HepG2 (cell line): ENCODE measurements around the gene PLD3. TPM values are rescaled to one million over a fixed set of nuclear protein-coding genes. Genes with fewer than 3 reads are reported as not detected.

Experiments used
- AGO2 ChIP-seq: fragments of 200-400 bp; formaldehyde crosslinking; optimal IDR thresholded peaks from 2 replicates; pipeline ENCODE3; 2017; ENCODE audit warnings: mild to moderate bottlenecking, low read depth, low read length, moderate library complexity
- BHLHE40 ChIP-seq: IDR thresholded peaks from 2 replicates; pipeline ENCODE4 v1.6.1; 2011; ENCODE audit warnings: low read length, improper control_type of control experiment
- CENPT ChIP-seq: sonication (generic); formaldehyde crosslinking; IDR thresholded peaks from 2 replicates; pipeline ENCODE4 v1.8.0; 2022; ENCODE audit warnings: low read depth, mild to moderate bottlenecking, moderate library complexity, missing genetic modification reagents
- FOXO4 ChIP-seq: sonication (generic); formaldehyde crosslinking; conservative IDR thresholded peaks from 2 replicates; pipeline ENCODE4 v1.8.1; 2023; ENCODE audit warnings: missing genetic modification reagents
- HMG20A ChIP-seq: IDR thresholded peaks from 2 replicates; pipeline ENCODE4 v1.6.1; 2016; ENCODE audit warnings: borderline replicate concordance
- NCOA2 ChIP-seq: sonication (generic); formaldehyde crosslinking; IDR thresholded peaks from 2 replicates; pipeline ENCODE4 v1.8.0; 2022; ENCODE audit warnings: inconsistent platforms
- RFXANK ChIP-seq: IDR thresholded peaks from 2 replicates; pipeline ENCODE4 v1.6.1; 2016
- SCMH1 ChIP-seq: sonication (generic); formaldehyde crosslinking; IDR thresholded peaks from 2 replicates; pipeline ENCODE4 v1.9.0; 2021; ENCODE audit warnings: missing genetic modification reagents, mild to moderate bottlenecking, borderline replicate concordance
- STAT6 ChIP-seq: sonication (generic); formaldehyde crosslinking; IDR thresholded peaks from 2 replicates; pipeline ENCODE4 v1.4.0; 2020; ENCODE audit warnings: missing genetic modification reagents, mild to moderate bottlenecking, borderline replicate concordance
- SUZ12 ChIP-seq: fragments of 150-350 bp; IDR thresholded peaks from 2 replicates; pipeline ENCODE4 v1.6.1; 2014; ENCODE audit warnings: low read depth, low read length
- TBX2 ChIP-seq: sonication (generic); formaldehyde crosslinking; IDR thresholded peaks from 2 replicates; pipeline ENCODE4 v1.5.0; 2020; ENCODE audit warnings: missing genetic modification reagents, mild to moderate bottlenecking, borderline replicate concordance
- ZFP37 ChIP-seq: sonication (generic); formaldehyde crosslinking; IDR thresholded peaks from 2 replicates; pipeline ENCODE4 v1.4.0; 2020; ENCODE audit warnings: missing genetic modification reagents, borderline replicate concordance
- ZFP90 ChIP-seq: sonication (generic); formaldehyde crosslinking; IDR thresholded peaks from 2 replicates; pipeline ENCODE4 v1.8.0; 2022; ENCODE audit warnings: missing genetic modification reagents, mild to moderate bottlenecking, inconsistent platforms, borderline replicate concordance
- ZHX1 ChIP-seq: sonication (generic); formaldehyde crosslinking; IDR thresholded peaks from 2 replicates; pipeline ENCODE4 v1.8.1; 2022; ENCODE audit warnings: low read depth, mild to moderate bottlenecking, missing genetic modification reagents
- ZNF10 ChIP-seq: sonication (generic); formaldehyde crosslinking; IDR thresholded peaks from 2 replicates; pipeline ENCODE4 v1.4.0; 2020; ENCODE audit warnings: mild to moderate bottlenecking, low read depth, missing genetic modification reagents, borderline replicate concordance
- ZNF101 ChIP-seq: sonication (generic); formaldehyde crosslinking; IDR thresholded peaks from 2 replicates; pipeline ENCODE4 v1.4.0; 2020; ENCODE audit warnings: mild to moderate bottlenecking, low read depth, missing genetic modification reagents, borderline replicate concordance
- ZNF138 ChIP-seq: sonication (generic); formaldehyde crosslinking; IDR thresholded peaks from 2 replicates; pipeline ENCODE4 v1.5.0; 2020; ENCODE audit warnings: mild to moderate bottlenecking, low read depth, missing genetic modification reagents
- ZNF205 ChIP-seq: IDR thresholded peaks from 2 replicates; pipeline ENCODE4 v1.6.1; 2018; ENCODE audit warnings: missing biosample characterization, missing genetic modification reagents
- ZNF44 ChIP-seq: sonication (generic); formaldehyde crosslinking; IDR thresholded peaks from 2 replicates; pipeline ENCODE4 v1.5.1; 2020; ENCODE audit warnings: mild to moderate bottlenecking, missing genetic modification reagents
- ZNF549 ChIP-seq: sonication (generic); formaldehyde crosslinking; IDR thresholded peaks from 2 replicates; pipeline ENCODE4 v1.5.0; 2020; ENCODE audit warnings: missing genetic modification reagents
- ZNF580 ChIP-seq: IDR thresholded peaks from 2 replicates; pipeline ENCODE4 v1.6.1; 2016; ENCODE audit warnings: low read depth, borderline replicate concordance
- ZNF792 ChIP-seq: IDR thresholded peaks from 2 replicates; pipeline ENCODE4 v1.6.1; 2016
- polyA plus RNA-seq, 8 experiments: library from polyadenylated mRNA; depleted of rRNA in 3 of 8; stranded (reverse) in 7 of 8; unstranded in 1 of 8; fragments of >200 nt; fragmentation: Illumina TruSeq in 4 of 8; extraction: Trizol in 4 of 8; gene quantifications; 2 replicates each; pipeline versions ENCODE4 v1.2.1 to v1.2.3, GENCODE V29; 2011 to 2016; ENCODE audit warnings: low read depth in 4 of 8, missing spikeins in 1 of 8, mixed read lengths in 1 of 8; ENCODE audit not compliant: insufficient read depth in 1 of 8
- total RNA-seq, 5 experiments: library from RNA; depleted of rRNA; stranded (reverse); fragments of >200 nt; fragmentation: Illumina TruSeq; extraction: Trizol; gene quantifications; 2 replicates each; pipeline ENCODE4 v1.2.3, GENCODE V29; 2016; ENCODE audit warnings: low read depth in 1 of 5

PLD3 gene
- total and polyA plus RNA-seq, 2 of the 13 experiments (the other 11 are each of a cell fraction or from before 2014, with no cell fraction given), result 45.7 to 164 TPM

- TF ChIP-seq STAT6 (CRISPR knock-in tag) (no peak; the same call in 1 of the 2 replicates), ZNF792 (CRISPR knock-in tag) (no peak; the same call in 1 of the 2 replicates), ZNF580 (no peak), RFXANK (CRISPR knock-in tag) (no peak), AGO2 (peak; percentile 89), BHLHE40 (peak; percentile 98), ZNF549 (CRISPR knock-in tag) (no peak), SCMH1 (CRISPR knock-in tag) (no peak), ZFP37 (CRISPR knock-in tag) (no peak), FOXO4 (0 out of 2 replicates have a peak, but pooled peaks have one; percentile 28), NCOA2 (CRISPR knock-in tag) (no peak; the same call in 1 of the 2 replicates), ZHX1 (CRISPR knock-in tag) (no peak), SUZ12 (no peak), CENPT (CRISPR knock-in tag) (0 out of 2 replicates have a peak, but pooled peaks have one; percentile 41), ZNF10 (CRISPR knock-in tag) (no peak), ZNF101 (CRISPR knock-in tag) (no peak), HMG20A (CRISPR knock-in tag) (no peak; the same call in 1 of the 2 replicates), ZNF138 (CRISPR knock-in tag) (no peak), ZNF44 (CRISPR knock-in tag) (peak; percentile 77; the same call in 1 of the 2 replicates), TBX2 (peak; percentile 95), ZFP90 (CRISPR knock-in tag) (no peak; the same call in none of the 2 replicates), ZNF205 (no peak; the same call in 1 of the 2 replicates)
Measured at GRCh38 chr19:40420766-40421765, 72.6 kb downstream of the PLD3 start (continued).
